Measurements from ENCODE around the gene APOE.

The APOE gene

GRCh38 chr19:44876930-44877535 lies 28.6 kb upstream of the APOE start:
- H3K4me3 ChIP-seq (ENCODE audit: low read depth, low read length, poor library complexity, severe bottlenecking), result no peak overlapping the region
- H3K4me2 ChIP-seq (ENCODE audit: low read length), result no peak overlapping the region
- TF ChIP-seq CTCF (IDR thresholded peaks at IDR 0.05; ENCODE audit: low read length) (no peak), EZH2 (IDR thresholded peaks at IDR 0.05; ENCODE audit: borderline replicate concordance, low read length) (no peak)

GRCh38 chr19:44878120-44878865 lies 27.3 kb upstream of the APOE start:
- no peaks in the 10 kb centered on the region for H3K4me1 ChIP-seq (ENCODE audit: insufficient read depth, low read length, severe bottlenecking)
- no peaks in the 10 kb centered on the region for H3K79me2 ChIP-seq (ENCODE audit: insufficient read depth, low read length)
- H3K9me3 ChIP-seq (ENCODE audit: low read length), result no peaks in the 10 kb centered on the region
- TF ChIP-seq CTCF (IDR thresholded peaks at IDR 0.05; ENCODE audit: low read length) (no peak), EZH2 (IDR thresholded peaks at IDR 0.05; ENCODE audit: borderline replicate concordance, low read length) (no peak)
- peaks cover 12% of the 10 kb centered on the region; the same call in 1 of the 2 replicates for H3K27me3 ChIP-seq (ENCODE audit: insufficient read depth, low read length)
- no peaks in the 10 kb centered on the region for H4K20me1 ChIP-seq (ENCODE audit: insufficient read depth, low read length)
- no peak overlapping the region for H3K27ac ChIP-seq (ENCODE audit: low read depth, low read length, poor library complexity, severe bottlenecking)
- H3K36me3 ChIP-seq (ENCODE audit: insufficient read depth, low read length), result no peaks in the 10 kb centered on the region
- no peak overlapping the region for H2AFZ ChIP-seq (ENCODE audit: low read length)
- H3F3A ChIP-seq (ENCODE audit: insufficient read depth, low read length), result no peaks in the 10 kb centered on the region
- H3K9me2 ChIP-seq (ENCODE audit: low read depth, low read length), result no peaks in the 10 kb centered on the region
- H3K4me3 ChIP-seq (ENCODE audit: low read depth, low read length, poor library complexity, severe bottlenecking), result no peak overlapping the region
- H3K9ac ChIP-seq (ENCODE audit: low read length), result no peak overlapping the region
- H3K4me2 ChIP-seq (ENCODE audit: low read length), result no peak overlapping the region

More at GRCh38 chr19:44876930-44877535, 28.6 kb upstream of the APOE start:
- no peak overlapping the region for H3K27ac ChIP-seq (ENCODE audit: low read depth, low read length, poor library complexity, severe bottlenecking)
- no peaks in the 10 kb centered on the region for H3K4me1 ChIP-seq (ENCODE audit: insufficient read depth, low read length, severe bottlenecking)
- no peaks in the 10 kb centered on the region for H4K20me1 ChIP-seq (ENCODE audit: insufficient read depth, low read length)
- H3F3A ChIP-seq (ENCODE audit: insufficient read depth, low read length), result no peaks in the 10 kb centered on the region
- H3K27me3 ChIP-seq (ENCODE audit: insufficient read depth, low read length), result peaks cover 9% of the 10 kb centered on the region; the same call in 1 of the 2 replicates
- no peak overlapping the region for H3K9ac ChIP-seq (ENCODE audit: low read length)
- no peak overlapping the region for H2AFZ ChIP-seq (ENCODE audit: low read length)
- no peaks in the 10 kb centered on the region for H3K79me2 ChIP-seq (ENCODE audit: insufficient read depth, low read length)
- no peaks in the 10 kb centered on the region for H3K9me2 ChIP-seq (ENCODE audit: low read depth, low read length)
- H3K36me3 ChIP-seq (ENCODE audit: insufficient read depth, low read length), result no peaks in the 10 kb centered on the region
- H3K9me3 ChIP-seq (ENCODE audit: low read length), result no peaks in the 10 kb centered on the region

- TF ChIP-seq CTCF (IDR thresholded peaks at IDR 0.05; ENCODE audit: low read length) (no peak), EZH2 (IDR thresholded peaks at IDR 0.05; ENCODE audit: borderline replicate concordance, low read length) (no peak)
- H3K27ac ChIP-seq (ENCODE audit: low read depth, low read length, poor library complexity, severe bottlenecking), result no peak overlapping the region
Observed at GRCh38 chr19:44879309-44880065, 26.1 kb upstream of the APOE start.

More at GRCh38 chr19:44879309-44880065, 26.1 kb upstream of the APOE start:
- H3K9ac ChIP-seq (ENCODE audit: low read length), result no peak overlapping the region
- no peaks in the 10 kb centered on the region for H3K9me3 ChIP-seq (ENCODE audit: low read length)
- no peak overlapping the region for H2AFZ ChIP-seq (ENCODE audit: low read length)
- no peaks in the 10 kb centered on the region for H4K20me1 ChIP-seq (ENCODE audit: insufficient read depth, low read length)
- peaks cover 12% of the 10 kb centered on the region; the same call in 1 of the 2 replicates for H3K27me3 ChIP-seq (ENCODE audit: insufficient read depth, low read length)
- no peaks in the 10 kb centered on the region for H3K79me2 ChIP-seq (ENCODE audit: insufficient read depth, low read length)
- no peaks in the 10 kb centered on the region for H3F3A ChIP-seq (ENCODE audit: insufficient read depth, low read length)
- H3K4me2 ChIP-seq (ENCODE audit: low read length), result no peak overlapping the region
- H3K4me1 ChIP-seq (ENCODE audit: insufficient read depth, low read length, severe bottlenecking), result no peaks in the 10 kb centered on the region
- H3K36me3 ChIP-seq (ENCODE audit: insufficient read depth, low read length), result no peaks in the 10 kb centered on the region
- H3K9me2 ChIP-seq (ENCODE audit: low read depth, low read length), result no peaks in the 10 kb centered on the region
- no peak overlapping the region for H3K4me3 ChIP-seq (ENCODE audit: low read depth, low read length, poor library complexity, severe bottlenecking)
